ENCODE results near the gene OR6C74.

The OR6C74 gene

GRCh38 chr12:55227643-55228042 is 16.8 kb upstream of the OR6C74 start:
- Histone ChIP-seq H3F3A (ENCODE audit: insufficient read depth, low read length) (no peaks in the 10 kb centered on the region), H3K4me2 (ENCODE audit: low read depth, low read length) (no peak overlapping the region), H3K9ac (ENCODE audit: low read length) (no peak overlapping the region), H3K4me1 (ENCODE audit: low read length) (no peaks in the 10 kb centered on the region), H4K20me1 (ENCODE audit: insufficient read depth, low read length) (no peaks in the 10 kb centered on the region), H2AFZ (ENCODE audit: low read length) (no peak overlapping the region), H3K36me3 (replicated peaks; ENCODE audit: insufficient read depth, low read length) (no peaks in the 10 kb centered on the region), H3K79me2 (ENCODE audit: low read length) (no peaks in the 10 kb centered on the region), H3K27me3 (replicated peaks; ENCODE audit: insufficient read depth, low read length) (no peaks in the 10 kb centered on the region), H3K9me2 (replicated peaks; ENCODE audit: insufficient read depth, low read length) (no peaks in the 10 kb centered on the region), H3K4me3 (ENCODE audit: low read length) (no peak overlapping the region), H3K27ac (ENCODE audit: low read length) (no peak overlapping the region), H3K9me3 (replicated peaks; ENCODE audit: insufficient read depth, low read length) (no peaks in the 10 kb centered on the region)
- TF ChIP-seq EZH2phosphoT487 (IDR thresholded peaks at IDR 0.05; ENCODE audit: low read length): no peak
- no peak for TF ChIP-seq EZH2 (optimal IDR thresholded peaks at IDR 0.05; ENCODE audit: low read depth, low read length)
- no peak for TF ChIP-seq CTCF (IDR thresholded peaks at IDR 0.05; ENCODE audit: low read length)
- DNase-seq: no peak

GRCh38 chr12:55246159-55246558 is 1.8 kb downstream of the OR6C74 start:
- no peaks in the 10 kb centered on the region for H3K4me1 ChIP-seq (ENCODE audit: low read length)
- no peaks in the 10 kb centered on the region for H3K79me2 ChIP-seq (ENCODE audit: low read length)
- TF ChIP-seq EZH2 (optimal IDR thresholded peaks at IDR 0.05; ENCODE audit: low read depth, low read length) (no peak), EZH2phosphoT487 (IDR thresholded peaks at IDR 0.05; ENCODE audit: low read length) (no peak), CTCF (IDR thresholded peaks at IDR 0.05; ENCODE audit: low read length) (no peak)
- H3K27me3 ChIP-seq (replicated peaks; ENCODE audit: insufficient read depth, low read length): no peaks in the 10 kb centered on the region
- no peak overlapping the region for H3K4me2 ChIP-seq (ENCODE audit: low read depth, low read length)
- no peak overlapping the region for H3K9ac ChIP-seq (ENCODE audit: low read length)
- H3K9me2 ChIP-seq (replicated peaks; ENCODE audit: insufficient read depth, low read length): no peaks in the 10 kb centered on the region
- H3K9me3 ChIP-seq (replicated peaks; ENCODE audit: insufficient read depth, low read length): no peaks in the 10 kb centered on the region
- H3K36me3 ChIP-seq (replicated peaks; ENCODE audit: insufficient read depth, low read length): no peaks in the 10 kb centered on the region
- no peak overlapping the region for H3K27ac ChIP-seq (ENCODE audit: low read length)
- no peaks in the 10 kb centered on the region for H3F3A ChIP-seq (ENCODE audit: insufficient read depth, low read length)
- no peak for DNase-seq
- H3K4me3 ChIP-seq (ENCODE audit: low read length): no peak overlapping the region
- H2AFZ ChIP-seq (ENCODE audit: low read length): no peak overlapping the region
- H4K20me1 ChIP-seq (ENCODE audit: insufficient read depth, low read length): no peaks in the 10 kb centered on the region

GRCh38 chr12:55250944-55251343 is 6.5 kb downstream of the OR6C74 start:
- Histone ChIP-seq H3K27me3 (replicated peaks; ENCODE audit: insufficient read depth, low read length) (no peaks in the 10 kb centered on the region), H3K79me2 (ENCODE audit: low read length) (no peaks in the 10 kb centered on the region), H3F3A (ENCODE audit: insufficient read depth, low read length) (no peaks in the 10 kb centered on the region), H3K27ac (ENCODE audit: low read length) (no peak overlapping the region), H3K36me3 (replicated peaks; ENCODE audit: insufficient read depth, low read length) (no peaks in the 10 kb centered on the region), H3K9me2 (replicated peaks; ENCODE audit: insufficient read depth, low read length) (no peaks in the 10 kb centered on the region), H3K4me1 (ENCODE audit: low read length) (no peaks in the 10 kb centered on the region), H4K20me1 (ENCODE audit: insufficient read depth, low read length) (no peaks in the 10 kb centered on the region), H2AFZ (ENCODE audit: low read length) (no peak overlapping the region), H3K9me3 (replicated peaks; ENCODE audit: insufficient read depth, low read length) (no peaks in the 10 kb centered on the region; the same call in 1 of the 2 replicates), H3K4me2 (ENCODE audit: low read depth, low read length) (no peak overlapping the region), H3K4me3 (ENCODE audit: low read length) (no peak overlapping the region), H3K9ac (ENCODE audit: low read length) (no peak overlapping the region)
- DNase-seq: no peak
- TF ChIP-seq CTCF (IDR thresholded peaks at IDR 0.05; ENCODE audit: low read length) (no peak), EZH2phosphoT487 (IDR thresholded peaks at IDR 0.05; ENCODE audit: low read length) (no peak), EZH2 (optimal IDR thresholded peaks at IDR 0.05; ENCODE audit: low read depth, low read length) (no peak)

All from MM.1S (cell line).